Inflammatory macrophage treated with lipopolysaccharide for 1 hour (primary cell): Measurements from ENCODE around the gene CAB39.
A peak's percentile ranks its signal among the peaks of the same experiment; 100 is the strongest.
"Not testable (repeated sequence)": the region's sequence is repeated elsewhere in the genome, so short reads cannot be mapped to it uniquely, and the experiment has no call there.

Experiments used
- DNase-seq, 2 donors: peaks; one replicate each; pipeline ENCODE4 v3.0.0-alpha.2; 2020 to 2022

Gene CAB39

GRCh38 chr2:230684270-230685168, 28.1 kb upstream of the CAB39 start:
- DNase-seq, result no peak

- DNase-seq, result peak; percentile 34 to 51
Observed at GRCh38 chr2:230685178-230685577, 27.5 kb upstream of the CAB39 start.

- no peak for DNase-seq
Observed at GRCh38 chr2:230687498-230687897, 25.1 kb upstream of the CAB39 start.

GRCh38 chr2:230688490-230688889, 24.2 kb upstream of the CAB39 start:
- peak; percentile 49 to 55 for DNase-seq

GRCh38 chr2:230690439-230690838, 22.2 kb upstream of the CAB39 start:
- DNase-seq, result no peak

GRCh38 chr2:230691005-230691647, 21.5 kb upstream of the CAB39 start:
- no peak for DNase-seq

- DNase-seq, result no peak
Observed at GRCh38 chr2:230692760-230693159, 19.9 kb upstream of the CAB39 start.

- DNase-seq, result no peak
Observed at GRCh38 chr2:230693411-230693810, 19.2 kb upstream of the CAB39 start.

GRCh38 chr2:230694241-230694640, 18.4 kb upstream of the CAB39 start:
- no peak for DNase-seq

- no peak for DNase-seq
Observed at GRCh38 chr2:230695551-230695950, 17.1 kb upstream of the CAB39 start.

GRCh38 chr2:230696670-230697069, 16.0 kb upstream of the CAB39 start:
- no peak for DNase-seq

GRCh38 chr2:230697676-230698075, 15.0 kb upstream of the CAB39 start:
- DNase-seq, result no peak

- not testable (repeated sequence) for DNase-seq
Observed at GRCh38 chr2:230698753-230699152, 13.9 kb upstream of the CAB39 start.

GRCh38 chr2:230700447-230700846, 12.2 kb upstream of the CAB39 start:
- DNase-seq, result peak; percentile 58 to 63

GRCh38 chr2:230701308-230701707, 11.3 kb upstream of the CAB39 start:
- no peak for DNase-seq

- not testable (repeated sequence) for DNase-seq
Observed at GRCh38 chr2:230702457-230702856, 10.2 kb upstream of the CAB39 start.

GRCh38 chr2:230703514-230703913, 9.1 kb upstream of the CAB39 start:
- DNase-seq, result no peak

- no peak for DNase-seq
Observed at GRCh38 chr2:230706053-230706521, 6.6 kb upstream of the CAB39 start.

GRCh38 chr2:230706966-230707365, 5.7 kb upstream of the CAB39 start:
- no peak for DNase-seq

- DNase-seq, result no peak
Observed at GRCh38 chr2:230708204-230708603, 4.4 kb upstream of the CAB39 start.

GRCh38 chr2:230711224-230711623, 1.4 kb upstream of the CAB39 start:
- peak; percentile 54 to 68 for DNase-seq

GRCh38 chr2:230713331-230714135, 891 bp downstream of the CAB39 start:
- peak in 1 of 2 donors; percentile 22 for DNase-seq

- peak; percentile 64 to 68 for DNase-seq
Observed at GRCh38 chr2:230714136-230714480, 1.5 kb downstream of the CAB39 start.
